SW480 (cell line): ENCODE measurements around the gene ZNF747.
A peak's percentile ranks its signal among the peaks of the same experiment; 100 is the strongest.
"Not testable (repeated sequence)": the region's sequence is repeated elsewhere in the genome, so short reads cannot be mapped to it uniquely, and the experiment has no call there.

Experiments used
- DNase-seq: peaks from one replicate; pipeline ENCODE4 v3.0.0-alpha.2; 2016; ENCODE audit warnings: low spot score

Gene ZNF747

GRCh38 chr16:30557957-30558788, 23.5 kb upstream of the ZNF747 start, which contains the start of gene ZNF764:
TSS of gene ZNF764 (minus strand) at chr16:30558374. CDS start at chr16:30558182, 192 bp downstream.
- DNase-seq: peak; percentile 97

- no peak for DNase-seq
Observed at GRCh38 chr16:30557707-30557956, 23.0 kb upstream of the ZNF747 start.

GRCh38 chr16:30556125-30556473, 21.4 kb upstream of the ZNF747 start:
- DNase-seq: no peak

- no peak for DNase-seq
Observed at GRCh38 chr16:30555315-30556124, 20.9 kb upstream of the ZNF747 start.

- no peak for DNase-seq
Observed at GRCh38 chr16:30554557-30555314, 20.1 kb upstream of the ZNF747 start.

GRCh38 chr16:30553393-30553899, 18.8 kb upstream of the ZNF747 start:
- no peak for DNase-seq

- DNase-seq: no peak
Observed at GRCh38 chr16:30552956-30553355, 18.3 kb upstream of the ZNF747 start.

- no peak for DNase-seq
Observed at GRCh38 chr16:30551781-30552180, 17.1 kb upstream of the ZNF747 start.

GRCh38 chr16:30548416-30549253, 14.0 kb upstream of the ZNF747 start:
- no peak for DNase-seq

GRCh38 chr16:30546115-30546514, 11.5 kb upstream of the ZNF747 start:
- DNase-seq: no peak

GRCh38 chr16:30543067-30543466, 8.4 kb upstream of the ZNF747 start:
- no peak for DNase-seq

GRCh38 chr16:30541502-30542329, 7.1 kb upstream of the ZNF747 start:
- DNase-seq: no peak

- DNase-seq: not testable (repeated sequence)
Observed at GRCh38 chr16:30540916-30541464, 6.3 kb upstream of the ZNF747 start.

GRCh38 chr16:30539986-30540526, 5.4 kb upstream of the ZNF747 start:
- DNase-seq: not testable (repeated sequence)

GRCh38 chr16:30539000-30539964, 4.6 kb upstream of the ZNF747 start:
- no peak for DNase-seq

- not testable (repeated sequence) for DNase-seq
Observed at GRCh38 chr16:30536391-30537024, 1.9 kb upstream of the ZNF747 start.

GRCh38 chr16:30535777-30536190, 1.1 kb upstream of the ZNF747 start:
- DNase-seq: peak; percentile 82

- DNase-seq: no peak
Observed at GRCh38 chr16:30535106-30535776, 583 bp upstream of the ZNF747 start.
